Measurements from ENCODE around the gene APOD.
A peak's percentile ranks its signal among the peaks of the same experiment; 100 is the strongest.

Gene APOD

GRCh38 chr3:195584543-195584870 is 767 bp upstream of the APOD start:
- DNase-seq, result no peak

GRCh38 chr3:195582947-195583346 is 793 bp downstream of the APOD start:
- DNase-seq, result no peak

GRCh38 chr3:195580744-195581443 is 2.8 kb downstream of the APOD start:
- no peak for DNase-seq

GRCh38 chr3:195579281-195579680 is 4.5 kb downstream of the APOD start:
- no peak for DNase-seq

- no peak for DNase-seq
Observed at GRCh38 chr3:195578565-195578964, 5.2 kb downstream of the APOD start.

GRCh38 chr3:195577645-195578177 is 6.0 kb downstream of the APOD start:
- no peak for DNase-seq

GRCh38 chr3:195574497-195575304 is 9.0 kb downstream of the APOD start:
- DNase-seq, result no peak

- no peak for DNase-seq
Observed at GRCh38 chr3:195573611-195574496, 9.9 kb downstream of the APOD start.

- DNase-seq, result no peak
Observed at GRCh38 chr3:195571361-195571760, 12.4 kb downstream of the APOD start.

- DNase-seq, result no peak
Observed at GRCh38 chr3:195570912-195571311, 12.8 kb downstream of the APOD start.

GRCh38 chr3:195570344-195570743 is 13.4 kb downstream of the APOD start:
- no peak for DNase-seq

- no peak for DNase-seq
Observed at GRCh38 chr3:195568630-195569029, 15.1 kb downstream of the APOD start.

- DNase-seq, result no peak
Observed at GRCh38 chr3:195566797-195567196, 16.9 kb downstream of the APOD start.

GRCh38 chr3:195565716-195566115 is 18.0 kb downstream of the APOD start:
- no peak for DNase-seq

GRCh38 chr3:195563317-195563716 is 20.4 kb downstream of the APOD start:
- DNase-seq, result no peak

- no peak for DNase-seq
Observed at GRCh38 chr3:195559723-195560409, 23.9 kb downstream of the APOD start.

GRCh38 chr3:195558602-195559001 is 25.1 kb downstream of the APOD start:
- peak; percentile 20 for DNase-seq

- no peak for DNase-seq
Observed at GRCh38 chr3:195557322-195557721, 26.4 kb downstream of the APOD start.

- no peak for DNase-seq
Observed at GRCh38 chr3:195556390-195556789, 27.4 kb downstream of the APOD start.

- no peak for DNase-seq
Observed at GRCh38 chr3:195555110-195555509, 28.6 kb downstream of the APOD start.

GRCh38 chr3:195554458-195554857 is 29.3 kb downstream of the APOD start:
- no peak for DNase-seq

- DNase-seq, result no peak
Observed at GRCh38 chr3:195553268-195553667, 30.5 kb downstream of the APOD start.
